ENCODE results near the gene CDC42EP5.
"Not testable (repeated sequence)": the region's sequence is repeated elsewhere in the genome, so short reads cannot be mapped to it uniquely, and the experiment has no call there.

The CDC42EP5 gene

DNA sequence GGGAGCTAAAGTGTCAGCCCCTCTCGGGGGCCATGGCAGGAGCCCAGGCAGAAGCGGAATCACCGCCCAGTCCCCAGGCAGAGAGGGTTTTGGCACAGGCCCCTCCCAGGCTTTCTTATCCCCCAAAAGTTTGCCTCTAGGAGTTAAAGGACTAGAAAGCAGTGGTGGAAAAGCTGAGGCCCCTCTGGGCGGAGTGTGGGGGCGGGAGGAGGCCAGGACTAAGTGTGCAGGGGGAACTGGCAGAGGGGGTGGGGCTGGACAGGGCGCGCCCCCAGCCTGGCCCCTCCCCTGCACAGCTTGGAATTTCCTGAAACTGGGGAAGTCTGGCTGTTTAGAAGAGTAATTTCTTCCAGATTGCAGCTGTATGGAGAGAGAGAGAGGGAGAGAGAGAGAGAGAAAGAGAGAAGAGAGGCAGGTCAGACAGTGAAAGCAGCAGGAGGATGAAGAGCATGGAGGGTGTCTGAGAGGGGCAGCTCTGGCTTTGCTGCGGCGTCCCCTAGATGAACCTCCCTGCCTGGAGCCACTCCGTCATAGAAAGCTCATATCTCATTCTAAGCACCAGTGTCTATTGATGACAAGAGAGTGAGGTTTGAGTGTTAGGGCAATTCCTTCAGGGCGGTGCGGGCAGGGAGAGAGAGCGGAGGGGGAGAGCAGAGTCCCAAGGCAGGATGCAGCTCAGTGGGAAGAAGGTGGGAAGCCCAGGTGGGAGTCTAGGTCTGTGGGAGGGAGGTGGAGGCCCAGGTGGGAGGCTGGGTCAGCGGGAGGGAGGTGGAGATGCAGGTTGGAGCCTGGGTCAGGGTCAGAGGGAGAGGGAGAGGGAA, at the start of gene CDC42EP5:
CDC42EP5 (minus strand) TSS at position 226 of the 821 bp plus-strand sequence. CDS start 7,749 bp downstream, outside the sequence.
- no peaks in the 10 kb centered on the region for H3K9me3 ChIP-seq (ENCODE audit: control insufficient read depth, insufficient read depth, low read length)
- H3K4me1 ChIP-seq (ENCODE audit: control insufficient read depth, insufficient read depth, low read length): no peaks in the 10 kb centered on the region
- no CpG with 5 or more reads among the region's 14 CpGs for WGBS (ENCODE audit: insufficient coverage, insufficient read length)
- DNase-seq (ENCODE audit: low read depth, low spot score): no peak
- peaks cover 3% of the 10 kb centered on the region; the same call in 1 of the 2 replicates for H3K27me3 ChIP-seq (ENCODE audit: control insufficient read depth, insufficient read depth, low read length)
- H3K27ac ChIP-seq (ENCODE audit: low read length): no peak within 1 kb of the TSS
- H3K4me3 ChIP-seq (ENCODE audit: low read length): no peak within 1 kb of the TSS
- H3K36me3 ChIP-seq (ENCODE audit: control insufficient read depth, insufficient read depth, low read length): no peaks in the 10 kb centered on the region

DNA sequence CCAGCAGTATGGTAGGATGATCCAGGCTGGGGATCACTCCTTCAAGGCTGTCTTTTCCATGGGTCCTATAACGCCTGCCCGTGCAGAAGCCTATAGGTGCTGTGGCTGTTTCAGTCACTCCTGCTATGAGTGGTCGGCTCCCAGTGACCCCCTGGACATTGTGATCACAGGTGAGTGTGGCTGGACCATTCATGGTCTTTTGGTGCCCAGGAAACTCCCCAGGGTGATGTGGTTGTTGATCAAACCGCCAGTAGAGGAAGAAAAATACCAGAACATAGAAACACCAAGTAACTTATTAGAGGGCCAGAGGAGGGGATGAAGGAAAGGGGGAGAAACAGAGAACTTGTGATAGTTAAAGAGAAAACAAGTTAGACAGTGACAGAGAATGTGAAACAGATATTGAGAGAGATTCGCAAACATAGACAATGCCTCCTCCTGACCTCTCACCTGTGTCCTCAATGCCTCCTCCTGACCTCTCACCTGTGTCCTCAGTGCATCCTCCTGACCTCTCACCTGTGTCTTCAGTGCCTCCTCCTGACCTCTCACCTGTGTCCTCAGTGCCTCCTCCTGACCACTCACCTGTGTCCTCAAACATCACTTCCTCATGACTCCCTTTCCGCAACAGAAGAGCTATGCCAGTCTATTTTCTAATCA, 48.9 kb upstream of the CDC42EP5 start:
- H3K4me3 ChIP-seq (ENCODE audit: low read length): no peak overlapping the region
- H3K36me3 ChIP-seq (ENCODE audit: control insufficient read depth, insufficient read depth, low read length): no peaks in the 10 kb centered on the region
- H3K4me1 ChIP-seq (ENCODE audit: control insufficient read depth, insufficient read depth, low read length): no peaks in the 10 kb centered on the region
- DNase-seq (ENCODE audit: low read depth, low spot score): no peak
- H3K27me3 ChIP-seq (ENCODE audit: control insufficient read depth, insufficient read depth, low read length): no peaks in the 10 kb centered on the region
- no peak overlapping the region for H3K27ac ChIP-seq (ENCODE audit: low read length)
- H3K9me3 ChIP-seq (ENCODE audit: control insufficient read depth, insufficient read depth, low read length): peaks cover 11% of the 10 kb centered on the region
- WGBS (ENCODE audit: insufficient coverage, insufficient read length): no CpG with 5 or more reads among the region's 6 CpGs

- DNase-seq (ENCODE audit: low read depth, low spot score): no peak
- H3K4me1 ChIP-seq (ENCODE audit: control insufficient read depth, insufficient read depth, low read length): no peaks in the 10 kb centered on the region
- no peaks in the 10 kb centered on the region for H3K36me3 ChIP-seq (ENCODE audit: control insufficient read depth, insufficient read depth, low read length)
- H3K4me3 ChIP-seq (ENCODE audit: low read length): no peak overlapping the region
- no peaks in the 10 kb centered on the region for H3K27me3 ChIP-seq (ENCODE audit: control insufficient read depth, insufficient read depth, low read length)
- no peak overlapping the region for H3K27ac ChIP-seq (ENCODE audit: low read length)
- no CpG with 5 or more reads among the region's 18 CpGs for WGBS (ENCODE audit: insufficient coverage, insufficient read length)
- H3K9me3 ChIP-seq (ENCODE audit: control insufficient read depth, insufficient read depth, low read length): peaks cover 8% of the 10 kb centered on the region
Measured at GRCh38 chr19:54521022-54521859, 48.1 kb upstream of the CDC42EP5 start.

DNA sequence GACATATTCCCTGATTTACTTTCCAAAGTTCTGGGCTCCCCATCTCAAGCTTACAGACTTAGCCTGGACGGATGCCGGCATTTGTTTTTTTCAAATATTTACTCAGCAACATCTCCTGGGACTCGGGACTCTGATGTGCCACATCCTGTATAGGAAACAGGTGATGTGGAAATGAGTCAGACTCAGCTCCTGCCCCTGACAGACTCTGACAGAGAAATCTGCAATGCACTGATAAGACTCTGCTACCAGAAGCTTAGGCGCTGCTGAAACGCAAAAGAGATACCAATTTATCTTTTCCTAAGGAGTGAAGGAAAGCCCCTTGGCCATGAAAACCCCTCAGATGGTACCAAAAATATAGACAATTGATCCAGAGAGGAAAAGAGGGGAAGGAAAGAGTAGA, 45.7 kb upstream of the CDC42EP5 start:
- Histone ChIP-seq H3K4me1 (ENCODE audit: control insufficient read depth, insufficient read depth, low read length) (no peaks in the 10 kb centered on the region), H3K27me3 (ENCODE audit: control insufficient read depth, insufficient read depth, low read length) (no peaks in the 10 kb centered on the region), H3K36me3 (ENCODE audit: control insufficient read depth, insufficient read depth, low read length) (no peaks in the 10 kb centered on the region), H3K4me3 (ENCODE audit: low read length) (no peak overlapping the region), H3K9me3 (ENCODE audit: control insufficient read depth, insufficient read depth, low read length) (peaks cover 8% of the 10 kb centered on the region), H3K27ac (ENCODE audit: low read length) (no peak overlapping the region)
- no CpG with 5 or more reads among the region's 5 CpGs for WGBS (ENCODE audit: insufficient coverage, insufficient read length)
- DNase-seq (ENCODE audit: low read depth, low spot score): no peak

DNA sequence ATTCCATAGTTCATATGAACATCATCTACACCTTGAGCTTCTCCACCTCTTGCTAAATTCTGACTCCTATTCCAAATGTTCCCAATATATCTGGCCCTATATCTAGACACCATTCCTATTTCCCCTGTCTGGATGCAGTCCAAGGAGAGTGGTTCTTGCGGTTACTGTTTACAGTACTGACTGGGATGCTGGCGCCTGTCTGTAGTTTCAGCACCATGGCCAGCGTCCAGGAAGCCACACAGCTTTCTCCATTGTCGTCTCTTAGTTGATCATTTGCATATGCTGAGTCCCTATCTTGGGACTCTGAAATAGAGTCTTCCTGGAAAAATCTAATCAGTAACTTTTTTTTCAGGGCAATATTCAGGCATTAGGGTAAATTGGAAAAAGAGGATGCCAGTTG, 44.4 kb upstream of the CDC42EP5 start:
- H3K9me3 ChIP-seq (ENCODE audit: control insufficient read depth, insufficient read depth, low read length): peaks cover 10% of the 10 kb centered on the region
- DNase-seq (ENCODE audit: low read depth, low spot score): peak; percentile 1
- H3K27ac ChIP-seq (ENCODE audit: low read length): no peak overlapping the region
- no CpG with 5 or more reads among the region's 4 CpGs for WGBS (ENCODE audit: insufficient coverage, insufficient read length)
- no peaks in the 10 kb centered on the region for H3K4me1 ChIP-seq (ENCODE audit: control insufficient read depth, insufficient read depth, low read length)
- no peak overlapping the region for H3K4me3 ChIP-seq (ENCODE audit: low read length)
- no peaks in the 10 kb centered on the region for H3K27me3 ChIP-seq (ENCODE audit: control insufficient read depth, insufficient read depth, low read length)
- H3K36me3 ChIP-seq (ENCODE audit: control insufficient read depth, insufficient read depth, low read length): no peaks in the 10 kb centered on the region

DNA sequence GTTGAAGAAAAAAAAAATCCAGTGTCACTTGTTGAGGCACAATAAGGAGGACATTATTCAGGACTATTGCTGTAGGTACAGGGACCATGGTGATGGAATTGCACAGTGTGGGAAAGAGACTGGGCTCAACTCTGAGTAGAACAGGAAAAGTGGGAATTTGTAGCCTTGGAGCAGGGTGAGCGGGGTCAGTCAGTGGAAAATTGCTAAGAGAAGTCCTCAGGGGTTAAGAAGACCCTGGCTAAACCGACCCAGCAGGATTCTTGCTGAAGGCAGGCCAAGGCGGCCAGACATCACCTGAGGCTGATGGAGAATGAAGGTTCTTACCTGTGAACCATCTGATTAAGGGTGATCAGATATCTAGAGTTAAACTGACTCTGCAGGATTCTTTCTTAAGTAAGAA, 42.1 kb upstream of the CDC42EP5 start:
- no peak for DNase-seq (ENCODE audit: low read depth, low spot score)
- Histone ChIP-seq H3K9me3 (ENCODE audit: control insufficient read depth, insufficient read depth, low read length) (peaks cover 8% of the 10 kb centered on the region), H3K27ac (ENCODE audit: low read length) (no peak overlapping the region)

GRCh38 chr19:54509200-54509940, 36.3 kb upstream of the CDC42EP5 start:
- not testable (repeated sequence) for H3K36me3 ChIP-seq (ENCODE audit: control insufficient read depth, insufficient read depth, low read length); H3K27me3 ChIP-seq (ENCODE audit: control insufficient read depth, insufficient read depth, low read length); H3K4me1 ChIP-seq (ENCODE audit: control insufficient read depth, insufficient read depth, low read length); H3K27ac ChIP-seq (ENCODE audit: low read length); H3K4me3 ChIP-seq (ENCODE audit: low read length); H3K9me3 ChIP-seq (ENCODE audit: control insufficient read depth, insufficient read depth, low read length); DNase-seq (ENCODE audit: low read depth, low spot score)
- no CpG with 5 or more reads among the region's 21 CpGs for WGBS (ENCODE audit: insufficient coverage, insufficient read length)

More for the DNA sequence above, 42.1 kb upstream of the CDC42EP5 start:
- H3K4me3 ChIP-seq (ENCODE audit: low read length): no peak overlapping the region
- WGBS (ENCODE audit: insufficient coverage, insufficient read length): no CpG with 5 or more reads among the region's 3 CpGs
- no peaks in the 10 kb centered on the region for H3K4me1 ChIP-seq (ENCODE audit: control insufficient read depth, insufficient read depth, low read length)
- H3K36me3 ChIP-seq (ENCODE audit: control insufficient read depth, insufficient read depth, low read length): no peaks in the 10 kb centered on the region
- H3K27me3 ChIP-seq (ENCODE audit: control insufficient read depth, insufficient read depth, low read length): no peaks in the 10 kb centered on the region

- H3K9me3 ChIP-seq (ENCODE audit: control insufficient read depth, insufficient read depth, low read length); DNase-seq (ENCODE audit: low read depth, low spot score); H3K27ac ChIP-seq (ENCODE audit: low read length); H3K4me1 ChIP-seq (ENCODE audit: control insufficient read depth, insufficient read depth, low read length); H3K36me3 ChIP-seq (ENCODE audit: control insufficient read depth, insufficient read depth, low read length); H3K4me3 ChIP-seq (ENCODE audit: low read length); H3K27me3 ChIP-seq (ENCODE audit: control insufficient read depth, insufficient read depth, low read length): not testable (repeated sequence)
- WGBS (ENCODE audit: insufficient coverage, insufficient read length): no CpG with 5 or more reads among the region's 3 CpGs
Measured at GRCh38 chr19:54508487-54508886, 35.4 kb upstream of the CDC42EP5 start.

- Histone ChIP-seq H3K4me1 (ENCODE audit: control insufficient read depth, insufficient read depth, low read length) (no peaks in the 10 kb centered on the region), H3K4me3 (ENCODE audit: low read length) (no peak overlapping the region), H3K36me3 (ENCODE audit: control insufficient read depth, insufficient read depth, low read length) (no peaks in the 10 kb centered on the region), H3K9me3 (ENCODE audit: control insufficient read depth, insufficient read depth, low read length) (no peaks in the 10 kb centered on the region; the same call in none of the 2 replicates), H3K27ac (ENCODE audit: low read length) (no peak overlapping the region), H3K27me3 (ENCODE audit: control insufficient read depth, insufficient read depth, low read length) (no peaks in the 10 kb centered on the region)
- DNase-seq (ENCODE audit: low read depth, low spot score): no peak
- no CpG with 5 or more reads among the region's 12 CpGs for WGBS (ENCODE audit: insufficient coverage, insufficient read length)
Measured at GRCh38 chr19:54507824-54508223, 34.7 kb upstream of the CDC42EP5 start.

All from iPS DF 6.9 (cell line).